Spleen (tissue), 7 donors: ENCODE measurements around the gene ACSS1.

Experiments used
- POLR2A ChIP-seq, 3 donors: fragments of 450-650 bp; IDR thresholded peaks; one replicate each; pipeline ENCODE4 v1.5.1; 2017; ENCODE audit warnings: antibody characterized with exemption in 3 of 3, mild to moderate bottlenecking in 1 of 3
- TF ChIP-seq, protein P1 (sequence below), 11 experiments: fragments of 200-600 bp in 7 of 11; fragments of 450-650 bp in 4 of 11; sonication (generic) in 4 of 11; IDR thresholded peaks in 8 of 11; conservative IDR thresholded peaks in 3 of 11; 1 replicate in 7 of 11; 2 replicates in 4 of 11; pipeline versions ENCODE4 v1.4.0 to v1.8.0; 2016 to 2021; ENCODE audit warnings: antibody characterized with exemption in 11 of 11, inconsistent platforms in 4 of 11, mild to moderate bottlenecking in 1 of 11
- donor health status: DM: no; HTN: no; CAD: no; lungs with moderate emphysema.
- donor health status: DM: no; HTN: no; CAD: no.
- donor health status: DM: no; HTN: no; CAD: no.

DNA sequence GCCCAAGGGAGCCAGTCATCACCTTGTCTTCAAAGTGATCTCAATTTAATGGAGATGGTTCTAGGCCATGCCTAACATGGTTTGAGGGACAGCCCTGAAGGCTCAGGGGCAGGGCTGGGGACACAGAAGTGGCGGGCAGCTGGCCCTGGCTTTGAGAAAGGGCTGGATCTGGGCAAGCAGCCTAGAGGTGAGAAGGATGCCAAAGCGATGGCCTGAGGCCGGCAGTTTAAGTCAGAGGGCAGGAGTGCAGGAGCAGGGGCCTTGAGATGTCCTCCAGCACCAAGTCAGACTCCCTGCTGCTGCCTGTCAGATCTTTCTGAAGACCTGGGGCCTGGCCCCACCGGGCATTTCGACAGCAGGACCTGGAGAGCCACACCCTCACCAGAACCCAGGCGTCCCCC is 37.0 kb downstream of the ACSS1 start:
- no peak for TF ChIP-seq POLR2A (IDR thresholded peaks at IDR 0.05)
- TF ChIP-seq, protein P1, sequence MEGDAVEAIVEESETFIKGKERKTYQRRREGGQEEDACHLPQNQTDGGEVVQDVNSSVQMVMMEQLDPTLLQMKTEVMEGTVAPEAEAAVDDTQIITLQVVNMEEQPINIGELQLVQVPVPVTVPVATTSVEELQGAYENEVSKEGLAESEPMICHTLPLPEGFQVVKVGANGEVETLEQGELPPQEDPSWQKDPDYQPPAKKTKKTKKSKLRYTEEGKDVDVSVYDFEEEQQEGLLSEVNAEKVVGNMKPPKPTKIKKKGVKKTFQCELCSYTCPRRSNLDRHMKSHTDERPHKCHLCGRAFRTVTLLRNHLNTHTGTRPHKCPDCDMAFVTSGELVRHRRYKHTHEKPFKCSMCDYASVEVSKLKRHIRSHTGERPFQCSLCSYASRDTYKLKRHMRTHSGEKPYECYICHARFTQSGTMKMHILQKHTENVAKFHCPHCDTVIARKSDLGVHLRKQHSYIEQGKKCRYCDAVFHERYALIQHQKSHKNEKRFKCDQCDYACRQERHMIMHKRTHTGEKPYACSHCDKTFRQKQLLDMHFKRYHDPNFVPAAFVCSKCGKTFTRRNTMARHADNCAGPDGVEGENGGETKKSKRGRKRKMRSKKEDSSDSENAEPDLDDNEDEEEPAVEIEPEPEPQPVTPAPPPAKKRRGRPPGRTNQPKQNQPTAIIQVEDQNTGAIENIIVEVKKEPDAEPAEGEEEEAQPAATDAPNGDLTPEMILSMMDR (IDR thresholded peaks at IDR 0.05 in 8 of 11, conservative IDR thresholded peaks at IDR 0.05 in 3 of 11), result no peak
